Endodermal cell (in vitro differentiated cells): ENCODE data around the gene CPAMD8. TPM values are rescaled to one million over a fixed set of nuclear protein-coding genes. Genes with fewer than 3 reads are reported as not detected.
A peak's percentile ranks its signal among the peaks of the same experiment; 100 is the strongest.

Experiments used
- DNase-seq: peaks from one replicate; pipeline ENCODE4 v3.0.0-alpha.2; 2017
- H3K27ac ChIP-seq: 2 replicates; pipeline ENCODE4 v1.5.1; 2013; ENCODE audit warnings: mild to moderate bottlenecking, low read depth, low read length, moderate library complexity
- H3K27me3 ChIP-seq: 2 replicates; pipeline ENCODE4 v1.6.1; 2013; ENCODE audit warnings: mild to moderate bottlenecking, low read length, moderate library complexity; ENCODE audit not compliant: insufficient read depth, control insufficient read depth, poor library complexity, severe bottlenecking
- H3K36me3 ChIP-seq: 2 replicates; pipeline ENCODE4 v1.7.0; 2013; ENCODE audit warnings: mild to moderate bottlenecking, low read length, moderate library complexity; ENCODE audit not compliant: control insufficient read depth, insufficient read depth
- H3K4me1 ChIP-seq: one replicate; pipeline ENCODE4 v1.7.0; 2013; ENCODE audit warnings: low read length; ENCODE audit not compliant: control insufficient read depth, insufficient read depth
- H3K4me3 ChIP-seq: 2 replicates; pipeline ENCODE4 v1.5.1; 2013; ENCODE audit warnings: mild to moderate bottlenecking, low read length, moderate library complexity
- H3K9ac ChIP-seq: 2 replicates; pipeline ENCODE4 v1.6.1; 2013; ENCODE audit warnings: mild to moderate bottlenecking, low read length, moderate library complexity; ENCODE audit not compliant: poor library complexity, severe bottlenecking; ENCODE audit errors: extremely low read depth
- H3K9me3 ChIP-seq: 2 replicates; pipeline ENCODE4 v1.6.1; 2013; ENCODE audit warnings: mild to moderate bottlenecking, low read length, moderate library complexity; ENCODE audit not compliant: control insufficient read depth
- H3K27ac Mint-ChIP-seq: 2 replicates; pipeline ENCODE4 v1.8.0; 2020; ENCODE audit warnings: mixed read lengths
- H3K27me3 Mint-ChIP-seq: 2 replicates; pipeline ENCODE4 v1.8.0; 2021; ENCODE audit warnings: mild to moderate bottlenecking, mixed read lengths; ENCODE audit not compliant: insufficient read depth
- H3K36me3 Mint-ChIP-seq: 2 replicates; pipeline ENCODE4 v1.8.0; 2020; ENCODE audit warnings: low read depth, mixed read lengths
- H3K4me1 Mint-ChIP-seq: 2 replicates; pipeline ENCODE4 v1.8.0; 2020; ENCODE audit warnings: mixed read lengths
- H3K4me3 Mint-ChIP-seq: 2 replicates; pipeline ENCODE4 v1.8.0; 2020; ENCODE audit warnings: mild to moderate bottlenecking, moderate library complexity, mixed read lengths
- H3K9me3 Mint-ChIP-seq: 2 replicates; pipeline ENCODE4 v1.8.0; 2020; ENCODE audit warnings: mild to moderate bottlenecking, mixed read lengths
- CTCF ChIP-seq: fragments of 200-600 bp; sonication (generic); conservative IDR thresholded peaks from 2 replicates; pipeline ENCODE4 v1.5.0; 2021; ENCODE audit warnings: antibody characterized with exemption, mild to moderate bottlenecking
- WGBS, 2 experiments: methylation state at CpG; one replicate each; pipeline versions ENCODE4 v1.1.5 to v1.1.7; 2013; ENCODE audit warnings: missing lambda C conversion rate in 2 of 2, mixed read lengths in 1 of 2; ENCODE audit not compliant: insufficient coverage in 1 of 2, insufficient read length in 1 of 2; 5-methylcytosine and 5-hydroxymethylcytosine counted together
- total RNA-seq, 2 donors: library from RNA; stranded (reverse); fragmentation: NEBNext Ultra II Directional in 1 of 2; extraction: Animal tissue kit (Norgen Biotek cat#: 25700) in 1 of 2; gene quantifications; 2 replicates in 1 of 2; 3 replicates in 1 of 2; pipeline ENCODE4 v1.2.1, GENCODE V29; 2021

The CPAMD8 gene
- total RNA-seq, 2 donors from 2014 or later: 19.7 to 22.9 TPM

GRCh38 chr19:17075035-17075863 lies 48.6 kb upstream of the CPAMD8 start, which contains the start of the genes HAUS8 and MYO9B:
Gene HAUS8 (minus strand): TSS chr19:17075452. CDS start chr19:17075422, 30 bp downstream.
Gene MYO9B (plus strand): TSS chr19:17075777. CDS start chr19:17101718, 25,941 bp downstream.
- no peak for TF ChIP-seq CTCF
- 0% methylated on average over 17 to 103 of the region's 103 CpGs for WGBS, 2 experiments
- peak within 1 kb of the TSS; percentile 95 for H3K4me3 ChIP-seq
- peaks cover 25% of the 10 kb centered on the region for H3K4me1 Mint-ChIP-seq
- peak; percentile 100 for DNase-seq
- H3K9me3 ChIP-seq: no peaks in the 10 kb centered on the region
- peaks cover 24% of the 10 kb centered on the region for H3K36me3 ChIP-seq
- H3K9me3 Mint-ChIP-seq: no peaks in the 10 kb centered on the region
- peaks cover 21% of the 10 kb centered on the region for H3K36me3 Mint-ChIP-seq
- H3K9ac ChIP-seq: peak within 1 kb of the TSS; percentile 91
- no peaks in the 10 kb centered on the region for H3K27me3 Mint-ChIP-seq
- peak within 1 kb of the TSS; percentile 99 for H3K27ac Mint-ChIP-seq
- H3K27me3 ChIP-seq: no peaks in the 10 kb centered on the region
- H3K4me3 Mint-ChIP-seq: peak within 1 kb of the TSS; percentile 93
- peaks cover 7% of the 10 kb centered on the region for H3K4me1 ChIP-seq
- peak within 1 kb of the TSS; percentile 84 for H3K27ac ChIP-seq

DNA sequence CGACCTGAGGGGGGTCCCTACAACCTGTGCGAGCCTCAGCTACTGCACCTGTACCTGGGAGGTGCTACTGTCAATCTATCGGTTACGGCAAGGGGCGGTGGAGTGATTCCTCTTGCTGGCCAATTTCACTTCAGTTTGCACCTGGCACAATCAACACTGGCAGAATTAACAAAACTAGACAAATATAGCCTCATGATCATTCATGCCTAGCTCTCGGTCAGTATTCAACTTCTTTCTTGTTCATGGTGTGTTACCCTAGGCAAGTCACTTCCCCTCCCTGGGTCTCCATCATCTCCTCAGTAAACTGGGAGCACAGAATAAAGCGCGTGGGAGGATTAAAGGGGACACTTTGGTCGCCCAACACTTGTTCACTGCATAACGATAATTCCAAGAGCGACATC lies 48.0 kb upstream of the CPAMD8 start:
- Histone ChIP-seq H3K36me3 (peaks cover 24% of the 10 kb centered on the region), H3K9me3 (no peaks in the 10 kb centered on the region), H3K9ac (peak overlapping the region; percentile 91), H3K4me1 (peaks cover 7% of the 10 kb centered on the region), H3K27ac (peak overlapping the region; percentile 84), H3K4me3 (peak overlapping the region; percentile 95), H3K27me3 (no peaks in the 10 kb centered on the region)
- no peaks in the 10 kb centered on the region for H3K27me3 Mint-ChIP-seq
- WGBS, 2 experiments: 4 to 5% methylated on average over 6 to 11 of the region's 11 CpGs
- no peaks in the 10 kb centered on the region for H3K9me3 Mint-ChIP-seq
- peak overlapping the region; percentile 99 for H3K27ac Mint-ChIP-seq
- H3K4me1 Mint-ChIP-seq: peaks cover 31% of the 10 kb centered on the region
- DNase-seq: no peak
- H3K4me3 Mint-ChIP-seq: peak overlapping the region; percentile 93
- TF ChIP-seq CTCF: no peak
- peaks cover 21% of the 10 kb centered on the region for H3K36me3 Mint-ChIP-seq

- Histone ChIP-seq H3K36me3 (peaks cover 26% of the 10 kb centered on the region), H3K4me3 (peak overlapping the region; percentile 95), H3K27ac (no peak overlapping the region), H3K27me3 (no peaks in the 10 kb centered on the region), H3K9me3 (no peaks in the 10 kb centered on the region), H3K9ac (peak overlapping the region; percentile 91), H3K4me1 (peaks cover 7% of the 10 kb centered on the region)
- no peaks in the 10 kb centered on the region for H3K9me3 Mint-ChIP-seq
- 38 to 40% methylated on average over 15 to 16 of the region's 18 CpGs for whole genome bisulfite sequencing, 2 experiments
- H3K27me3 Mint-ChIP-seq: no peaks in the 10 kb centered on the region
- H3K36me3 Mint-ChIP-seq: peaks cover 22% of the 10 kb centered on the region
- peak overlapping the region; percentile 93 for H3K4me3 Mint-ChIP-seq
- TF ChIP-seq CTCF: no peak
- H3K27ac Mint-ChIP-seq: peak overlapping the region; percentile 99
- H3K4me1 Mint-ChIP-seq: peaks cover 28% of the 10 kb centered on the region
- peak; percentile 77 for DNase-seq
Observed at GRCh38 chr19:17073869-17074633, 47.4 kb upstream of the CPAMD8 start.
